AG09309 (cell line): Measurements from ENCODE around the gene CYB561A3.

Experiments used
- DNase-seq: peaks from one replicate; pipeline ENCODE4 v3.0.0-alpha.2; 2010; ENCODE audit warnings: low read depth
- H3K4me3 ChIP-seq: 2 replicates; pipeline ENCODE4 v1.5.1; 2011; ENCODE audit warnings: mild to moderate bottlenecking, low read depth, low read length, moderate library complexity; ENCODE audit not compliant: control insufficient read depth
- TF ChIP-seq, protein P1 (sequence below): IDR thresholded peaks from 2 replicates; pipeline ENCODE4 v1.5.1; 2011; ENCODE audit warnings: mild to moderate bottlenecking, low read depth, low read length, inconsistent platforms; ENCODE audit not compliant: insufficient read depth, control insufficient read depth; ENCODE audit errors: missing control alignments

The CYB561A3 gene

GRCh38 chr11:61334434-61335354 lies 27.0 kb downstream of the CYB561A3 start:
- no peak for DNase-seq
- no peak overlapping the region for H3K4me3 ChIP-seq
- TF ChIP-seq, protein P1, sequence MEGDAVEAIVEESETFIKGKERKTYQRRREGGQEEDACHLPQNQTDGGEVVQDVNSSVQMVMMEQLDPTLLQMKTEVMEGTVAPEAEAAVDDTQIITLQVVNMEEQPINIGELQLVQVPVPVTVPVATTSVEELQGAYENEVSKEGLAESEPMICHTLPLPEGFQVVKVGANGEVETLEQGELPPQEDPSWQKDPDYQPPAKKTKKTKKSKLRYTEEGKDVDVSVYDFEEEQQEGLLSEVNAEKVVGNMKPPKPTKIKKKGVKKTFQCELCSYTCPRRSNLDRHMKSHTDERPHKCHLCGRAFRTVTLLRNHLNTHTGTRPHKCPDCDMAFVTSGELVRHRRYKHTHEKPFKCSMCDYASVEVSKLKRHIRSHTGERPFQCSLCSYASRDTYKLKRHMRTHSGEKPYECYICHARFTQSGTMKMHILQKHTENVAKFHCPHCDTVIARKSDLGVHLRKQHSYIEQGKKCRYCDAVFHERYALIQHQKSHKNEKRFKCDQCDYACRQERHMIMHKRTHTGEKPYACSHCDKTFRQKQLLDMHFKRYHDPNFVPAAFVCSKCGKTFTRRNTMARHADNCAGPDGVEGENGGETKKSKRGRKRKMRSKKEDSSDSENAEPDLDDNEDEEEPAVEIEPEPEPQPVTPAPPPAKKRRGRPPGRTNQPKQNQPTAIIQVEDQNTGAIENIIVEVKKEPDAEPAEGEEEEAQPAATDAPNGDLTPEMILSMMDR = no peak

DNA sequence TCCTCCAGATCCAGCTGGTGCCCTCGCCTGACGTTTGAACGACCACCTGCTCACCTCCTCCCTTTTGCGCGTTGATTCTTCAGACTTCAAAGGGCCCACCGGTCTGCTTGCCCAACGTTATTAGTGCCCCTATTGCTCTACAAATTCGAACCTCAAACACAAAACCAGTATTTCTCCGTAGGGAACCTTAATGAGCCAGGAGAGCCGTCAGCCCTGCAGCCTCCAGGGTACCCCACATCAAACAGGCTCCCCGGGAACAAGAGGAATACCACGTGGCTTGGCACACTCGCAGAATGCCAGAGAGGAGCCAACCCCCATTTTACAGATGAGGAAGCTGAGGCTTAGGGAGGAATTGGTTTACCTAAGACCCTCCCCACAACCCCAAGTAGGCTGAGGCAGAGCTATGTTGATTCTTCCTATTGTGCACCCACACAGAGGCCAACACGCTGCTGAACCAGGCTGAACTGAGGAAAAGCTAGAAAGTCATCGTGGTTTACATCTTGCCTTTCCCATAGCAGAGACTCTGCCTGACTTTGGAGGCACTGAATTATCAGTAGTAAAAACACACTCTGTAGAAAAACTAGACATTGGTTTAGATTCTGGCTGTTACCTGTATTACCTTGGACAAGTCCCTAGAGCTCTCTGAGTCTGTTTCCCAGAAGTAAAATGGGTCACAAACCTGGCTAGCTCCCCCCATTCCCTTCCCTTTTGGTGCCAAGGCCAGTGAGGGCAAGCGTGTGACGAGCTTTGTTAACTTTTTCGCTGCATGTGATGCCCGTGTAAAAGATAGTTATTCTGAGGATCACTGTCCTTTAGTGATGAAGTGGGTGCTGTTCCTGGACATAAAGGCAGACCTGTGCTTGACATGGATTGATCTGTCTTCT lies 27.9 kb downstream of the CYB561A3 start:
- H3K4me3 ChIP-seq = peak overlapping the region; percentile 87
- no peak for DNase-seq
- TF ChIP-seq, protein P1 = no peak

- H3K4me3 ChIP-seq = peak within 1 kb of the TSS; percentile 87
- peak; percentile 33 for DNase-seq
- TF ChIP-seq, protein P1 = no peak
Measured at GRCh38 chr11:61332797-61333549, 28.7 kb downstream of the CYB561A3 start, which contains the start of the genes DDB1 and TKFC. Gene DDB1 (minus strand): TSS chr11:61333105. CDS start chr11:61332968, 137 bp downstream. Gene TKFC (plus strand): TSS chr11:61333228. CDS start chr11:61334729, 1,501 bp downstream.

DNA sequence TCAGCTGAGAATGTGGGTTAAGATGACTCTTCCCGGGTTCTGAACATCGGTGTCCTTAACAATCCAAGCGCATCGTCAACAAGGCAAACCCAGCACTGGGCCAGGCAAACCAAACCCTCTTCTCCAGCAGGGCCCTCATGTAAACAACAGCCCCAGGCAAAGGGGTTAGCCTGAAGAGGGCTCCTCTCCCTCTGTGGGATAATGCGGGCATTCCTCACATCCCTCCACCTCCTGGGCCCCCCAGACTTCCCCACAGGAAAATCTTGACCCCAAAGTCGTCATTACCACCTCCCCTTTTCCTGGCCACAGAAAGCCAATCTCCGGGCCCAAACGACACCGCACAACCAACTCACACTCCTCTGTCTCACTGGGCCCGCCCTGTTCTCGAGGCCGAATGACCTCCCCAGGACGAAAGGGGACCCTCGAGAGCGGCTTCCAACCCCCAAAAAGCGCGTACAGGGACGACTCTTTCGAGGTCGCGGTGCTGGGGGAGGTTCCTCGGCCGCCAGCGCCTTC lies 29.3 kb downstream of the CYB561A3 start:
- DNase-seq = no peak
- TF ChIP-seq, protein P1 = no peak
- H3K4me3 ChIP-seq = peak overlapping the region; percentile 87

DNA sequence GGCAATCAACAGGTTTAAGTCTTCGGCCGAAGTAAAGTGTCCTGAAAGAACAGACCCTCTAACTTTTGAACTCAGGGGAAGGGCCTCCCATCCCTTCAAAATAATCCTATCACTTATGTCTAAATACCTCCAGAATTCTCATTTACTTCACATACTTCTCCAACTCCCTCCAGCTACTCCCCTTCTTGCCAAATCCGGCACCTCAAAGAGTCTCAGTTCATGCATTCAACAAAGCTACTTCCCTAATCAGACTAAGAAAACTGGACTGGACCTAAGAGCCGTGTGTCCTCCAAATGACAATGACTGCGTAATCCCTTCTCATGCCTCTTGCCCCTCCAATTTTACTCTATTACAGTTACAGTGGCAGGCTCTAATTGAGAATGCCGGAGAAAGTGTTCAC lies 30.0 kb downstream of the CYB561A3 start:
- TF ChIP-seq, protein P1 = no peak
- no peak for DNase-seq
- H3K4me3 ChIP-seq = peak overlapping the region; percentile 87
